GM23338 (cell line): ENCODE results near the gene CCDC177. TPM values are rescaled to one million over a fixed set of nuclear protein-coding genes. Genes with fewer than 3 reads are reported as not detected.

Source experiments
- ATAC-seq: fragments of 200-7000 bp; cut with Tn5 transposase; 3 replicates; pipeline ENCODE4 v1.9.1; 2020
- DNase-seq: peaks from one replicate; pipeline ENCODE4 v3.0.0-alpha.2; 2015; ENCODE audit warnings: low spot score
- H2AFZ ChIP-seq: fragments of 200-600 bp; sonication (generic); 2 replicates; pipeline ENCODE4 v1.8.0; 2016; ENCODE audit warnings: antibody characterized with exemption, mild to moderate bottlenecking, moderate library complexity
- H3F3A ChIP-seq: fragments of 200-600 bp; sonication (generic); replicated peaks from 2 replicates; pipeline ENCODE4 v1.8.0; 2017; ENCODE audit warnings: antibody characterized with exemption, mixed run types, low read depth
- H3K27ac ChIP-seq: fragments of 200-600 bp; sonication (generic); 2 replicates; pipeline ENCODE4 v1.6.1; 2016; ENCODE audit warnings: low read depth
- H3K27me3 ChIP-seq: fragments of 200-600 bp; sonication (generic); 2 replicates; pipeline ENCODE4 v1.8.0; 2016; ENCODE audit warnings: mild to moderate bottlenecking, mixed run types, moderate library complexity; ENCODE audit not compliant: insufficient read depth
- H3K36me3 ChIP-seq: fragments of 200-600 bp; sonication (generic); 2 replicates; pipeline ENCODE4 v1.8.0; 2016; ENCODE audit warnings: mild to moderate bottlenecking; ENCODE audit not compliant: insufficient read depth
- H3K4me1 ChIP-seq: fragments of 200-600 bp; sonication (generic); 2 replicates; pipeline ENCODE4 v1.8.0; 2016; ENCODE audit warnings: mild to moderate bottlenecking, moderate library complexity; ENCODE audit not compliant: insufficient read depth
- H3K4me2 ChIP-seq: fragments of 200-600 bp; sonication (generic); 2 replicates; pipeline ENCODE4 v1.7.1; 2017; ENCODE audit warnings: mixed run types
- H3K4me3 ChIP-seq: fragments of 200-600 bp; sonication (generic); 2 replicates; pipeline ENCODE4 v1.6.1; 2016; ENCODE audit warnings: mixed run types
- H3K79me2 ChIP-seq: fragments of 200-600 bp; sonication (generic); replicated peaks from 2 replicates; pipeline ENCODE4 v1.8.0; 2017; ENCODE audit warnings: mild to moderate bottlenecking; ENCODE audit not compliant: insufficient read depth
- H3K9me2 ChIP-seq: fragments of 200-600 bp; sonication (generic); 2 replicates; pipeline ENCODE4 v1.8.0; 2017; ENCODE audit not compliant: insufficient read depth
- H4K20me1 ChIP-seq: fragments of 200-600 bp; sonication (generic); replicated peaks from 2 replicates; pipeline ENCODE4 v1.8.0; 2017; ENCODE audit warnings: mild to moderate bottlenecking; ENCODE audit not compliant: insufficient read depth
- H3K27ac Mint-ChIP-seq: 2 replicates; pipeline ENCODE4 v1.8.0; 2020; ENCODE audit warnings: inconsistent platforms, mild to moderate bottlenecking, moderate library complexity, mixed read lengths
- H3K27me3 Mint-ChIP-seq: 3 replicates; pipeline ENCODE4 v1.8.0; 2022; ENCODE audit warnings: low read depth, mild to moderate bottlenecking, moderate library complexity, mixed read lengths, inconsistent platforms; ENCODE audit not compliant: insufficient read depth, poor library complexity
- H3K36me3 Mint-ChIP-seq: 3 replicates; pipeline ENCODE4 v1.8.0; 2021; ENCODE audit warnings: low read depth, mild to moderate bottlenecking, inconsistent platforms, moderate library complexity, mixed read lengths
- H3K4me1 Mint-ChIP-seq: 3 replicates; pipeline ENCODE4 v1.8.0; 2020; ENCODE audit warnings: mild to moderate bottlenecking, inconsistent platforms, mixed read lengths
- H3K4me3 Mint-ChIP-seq: 3 replicates; pipeline ENCODE4 v1.8.0; 2021; ENCODE audit warnings: moderate library complexity, mild to moderate bottlenecking, inconsistent platforms, mixed read lengths
- H3K9me3 Mint-ChIP-seq: 3 replicates; pipeline ENCODE4 v1.8.0; 2020; ENCODE audit warnings: moderate library complexity, mild to moderate bottlenecking, inconsistent platforms, mixed read lengths
- EZH2 ChIP-seq: fragments of 200-600 bp; sonication (generic); IDR thresholded peaks from one replicate; pipeline ENCODE4 v1.8.0; 2017; ENCODE audit warnings: antibody characterized with exemption, mild to moderate bottlenecking, low read depth; ENCODE audit not compliant: unreplicated experiment
- JUNB ChIP-seq: IDR thresholded peaks from one replicate; pipeline ENCODE4 v1.6.1; 2016; ENCODE audit warnings: antibody characterized with exemption; ENCODE audit not compliant: unreplicated experiment
- STAT1 ChIP-seq: IDR thresholded peaks from one replicate; pipeline ENCODE4 v1.6.1; 2016; ENCODE audit warnings: antibody characterized with exemption; ENCODE audit not compliant: unreplicated experiment
- ZNF114 ChIP-seq: fragments of 250-450 bp; sonication (Bioruptor Pico); IDR thresholded peaks from 2 replicates; pipeline ENCODE4 v1.5.0; 2020; ENCODE audit warnings: mild to moderate bottlenecking, moderate library complexity
- polyA plus RNA-seq: library from polyadenylated mRNA; unstranded; fragments of >200 nt; fragmentation: Nextera tagmentation; extraction: Ambion mirVana; gene quantifications from 2 replicates; pipeline ENCODE4 v1.2.1, GENCODE V29; 2016
- total RNA-seq: library from RNA; depleted of rRNA; stranded (reverse); fragments of >200 nt; shearing (Covaris generic); gene quantifications from 2 replicates; pipeline ENCODE4 v1.2.3, GENCODE V29; 2014
- TF ChIP-seq, protein P1 (sequence below): fragments of 250-450 bp; sonication (Bioruptor Pico); IDR thresholded peaks from 2 replicates; pipeline ENCODE4 v1.5.0; 2020; ENCODE audit warnings: mild to moderate bottlenecking, moderate library complexity
- TF ChIP-seq, protein P2 (sequence below), 2 experiments: fragments of 200-600 bp in 1 of 2; sonication (generic) in 1 of 2; conservative IDR thresholded peaks; 2 replicates each; pipeline versions ENCODE4 v1.5.1 to v1.6.1; 2016 to 2017; ENCODE audit warnings: antibody characterized with exemption in 2 of 2, low read depth in 2 of 2, mild to moderate bottlenecking in 2 of 2, moderate library complexity in 1 of 2

The CCDC177 gene
- total and polyA plus RNA-seq, 2 experiments from 2014 or later = 0.18 to 1.7 TPM

DNA sequence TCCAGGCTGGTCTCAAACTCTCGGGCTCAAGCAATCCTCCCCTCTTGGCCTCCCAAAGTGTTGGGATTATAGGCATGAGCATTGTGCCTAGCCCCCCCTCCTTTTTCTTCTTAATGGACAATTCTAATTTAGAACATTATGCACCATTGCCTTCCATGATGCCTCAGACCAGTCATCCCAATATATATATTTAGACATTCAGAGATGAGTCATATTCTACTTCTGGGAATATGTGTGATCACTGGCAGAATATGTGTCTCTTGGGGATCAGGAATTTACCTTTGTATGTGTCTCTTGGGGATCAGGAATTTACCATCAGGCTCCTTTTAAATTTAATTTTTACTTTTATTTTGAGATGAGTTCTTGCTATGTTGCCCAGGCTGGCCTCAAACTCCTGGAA, 7.5 kb upstream of the CCDC177 start (continued):
- no peak for TF ChIP-seq EZH2
- TF ChIP-seq, protein P1, sequence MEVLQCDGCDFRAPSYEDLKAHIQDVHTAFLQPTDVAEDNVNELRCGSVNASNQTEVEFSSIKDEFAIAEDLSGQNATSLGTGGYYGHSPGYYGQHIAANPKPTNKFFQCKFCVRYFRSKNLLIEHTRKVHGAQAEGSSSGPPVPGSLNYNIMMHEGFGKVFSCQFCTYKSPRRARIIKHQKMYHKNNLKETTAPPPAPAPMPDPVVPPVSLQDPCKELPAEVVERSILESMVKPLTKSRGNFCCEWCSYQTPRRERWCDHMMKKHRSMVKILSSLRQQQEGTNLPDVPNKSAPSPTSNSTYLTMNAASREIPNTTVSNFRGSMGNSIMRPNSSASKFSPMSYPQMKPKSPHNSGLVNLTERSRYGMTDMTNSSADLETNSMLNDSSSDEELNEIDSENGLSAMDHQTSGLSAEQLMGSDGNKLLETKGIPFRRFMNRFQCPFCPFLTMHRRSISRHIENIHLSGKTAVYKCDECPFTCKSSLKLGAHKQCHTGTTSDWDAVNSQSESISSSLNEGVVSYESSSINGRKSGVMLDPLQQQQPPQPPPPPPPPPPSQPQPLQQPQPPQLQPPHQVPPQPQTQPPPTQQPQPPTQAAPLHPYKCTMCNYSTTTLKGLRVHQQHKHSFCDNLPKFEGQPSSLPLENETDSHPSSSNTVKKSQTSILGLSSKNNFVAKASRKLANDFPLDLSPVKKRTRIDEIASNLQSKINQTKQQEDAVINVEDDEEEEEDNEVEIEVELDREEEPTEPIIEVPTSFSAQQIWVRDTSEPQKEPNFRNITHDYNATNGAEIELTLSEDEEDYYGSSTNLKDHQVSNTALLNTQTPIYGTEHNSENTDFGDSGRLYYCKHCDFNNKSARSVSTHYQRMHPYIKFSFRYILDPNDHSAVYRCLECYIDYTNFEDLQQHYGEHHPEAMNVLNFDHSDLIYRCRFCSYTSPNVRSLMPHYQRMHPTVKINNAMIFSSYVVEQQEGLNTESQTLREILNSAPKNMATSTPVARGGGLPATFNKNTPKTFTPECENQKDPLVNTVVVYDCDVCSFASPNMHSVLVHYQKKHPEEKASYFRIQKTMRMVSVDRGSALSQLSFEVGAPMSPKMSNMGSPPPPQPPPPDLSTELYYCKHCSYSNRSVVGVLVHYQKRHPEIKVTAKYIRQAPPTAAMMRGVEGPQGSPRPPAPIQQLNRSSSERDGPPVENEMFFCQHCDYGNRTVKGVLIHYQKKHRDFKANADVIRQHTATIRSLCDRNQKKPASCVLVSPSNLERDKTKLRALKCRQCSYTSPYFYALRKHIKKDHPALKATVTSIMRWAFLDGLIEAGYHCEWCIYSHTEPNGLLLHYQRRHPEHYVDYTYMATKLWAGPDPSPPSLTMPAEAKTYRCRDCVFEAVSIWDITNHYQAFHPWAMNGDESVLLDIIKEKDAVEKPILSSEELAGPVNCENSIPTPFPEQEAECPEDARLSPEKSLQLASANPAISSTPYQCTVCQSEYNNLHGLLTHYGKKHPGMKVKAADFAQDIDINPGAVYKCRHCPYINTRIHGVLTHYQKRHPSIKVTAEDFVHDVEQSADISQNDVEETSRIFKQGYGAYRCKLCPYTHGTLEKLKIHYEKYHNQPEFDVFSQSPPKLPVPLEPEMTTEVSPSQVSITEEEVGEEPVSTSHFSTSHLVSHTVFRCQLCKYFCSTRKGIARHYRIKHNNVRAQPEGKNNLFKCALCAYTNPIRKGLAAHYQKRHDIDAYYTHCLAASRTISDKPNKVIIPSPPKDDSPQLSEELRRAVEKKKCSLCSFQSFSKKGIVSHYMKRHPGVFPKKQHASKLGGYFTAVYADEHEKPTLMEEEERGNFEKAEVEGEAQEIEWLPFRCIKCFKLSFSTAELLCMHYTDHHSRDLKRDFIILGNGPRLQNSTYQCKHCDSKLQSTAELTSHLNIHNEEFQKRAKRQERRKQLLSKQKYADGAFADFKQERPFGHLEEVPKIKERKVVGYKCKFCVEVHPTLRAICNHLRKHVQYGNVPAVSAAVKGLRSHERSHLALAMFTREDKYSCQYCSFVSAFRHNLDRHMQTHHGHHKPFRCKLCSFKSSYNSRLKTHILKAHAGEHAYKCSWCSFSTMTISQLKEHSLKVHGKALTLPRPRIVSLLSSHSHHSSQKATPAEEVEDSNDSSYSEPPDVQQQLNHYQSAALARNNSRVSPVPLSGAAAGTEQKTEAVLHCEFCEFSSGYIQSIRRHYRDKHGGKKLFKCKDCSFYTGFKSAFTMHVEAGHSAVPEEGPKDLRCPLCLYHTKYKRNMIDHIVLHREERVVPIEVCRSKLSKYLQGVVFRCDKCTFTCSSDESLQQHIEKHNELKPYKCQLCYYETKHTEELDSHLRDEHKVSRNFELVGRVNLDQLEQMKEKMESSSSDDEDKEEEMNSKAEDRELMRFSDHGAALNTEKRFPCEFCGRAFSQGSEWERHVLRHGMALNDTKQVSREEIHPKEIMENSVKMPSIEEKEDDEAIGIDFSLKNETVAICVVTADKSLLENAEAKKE (CRISPR knock-in tag) = no peak

DNA sequence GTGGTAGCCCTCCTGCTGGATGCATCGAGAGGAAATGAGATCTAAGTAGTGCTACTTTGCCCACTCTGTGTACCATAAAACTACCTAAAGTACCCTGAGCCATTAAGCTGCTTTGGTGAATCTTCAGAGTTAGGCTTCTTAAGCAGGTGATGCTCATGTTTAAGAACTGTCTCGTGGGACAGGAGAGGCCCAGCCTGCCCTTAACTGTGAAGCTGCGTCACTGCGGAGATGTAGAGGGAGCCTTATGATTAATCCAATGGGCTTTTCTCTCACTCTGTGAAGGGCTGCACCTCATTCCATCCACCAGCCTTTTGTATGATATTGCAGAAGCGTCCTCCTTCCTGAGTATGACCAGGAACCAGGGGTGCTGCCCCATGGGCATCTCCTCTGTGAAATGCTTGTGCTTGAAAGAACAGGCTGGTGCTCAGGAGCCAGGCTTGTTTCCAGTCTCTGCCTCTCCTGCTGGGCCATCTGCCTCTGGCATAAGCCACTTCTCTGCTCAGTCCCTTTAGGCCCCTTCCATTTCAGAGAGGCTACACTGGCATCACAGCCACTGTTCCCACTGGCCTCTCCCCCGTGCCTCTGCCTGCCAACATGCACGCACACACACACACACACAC, 6.8 kb upstream of the CCDC177 start:
- H3K79me2 ChIP-seq = no peaks in the 10 kb centered on the region
- Mint-ChIP-seq H3K36me3 (no peaks in the 10 kb centered on the region), H3K9me3 (no peaks in the 10 kb centered on the region), H3K4me1 (no peaks in the 10 kb centered on the region; the same call in 2 of the 3 replicates), H3K4me3 (no peak overlapping the region), H3K27ac (no peak overlapping the region), H3K27me3 (peaks cover 10% of the 10 kb centered on the region)
- no peak overlapping the region for H3K4me3 ChIP-seq
- no peak overlapping the region for H3K27ac ChIP-seq
- DNase-seq = no peak
- H3K4me1 ChIP-seq = no peaks in the 10 kb centered on the region
- no peaks in the 10 kb centered on the region for H3F3A ChIP-seq
- H3K9me2 ChIP-seq = no peaks in the 10 kb centered on the region
- no peak overlapping the region for H2AFZ ChIP-seq
- H3K27me3 ChIP-seq = 0 out of 2 replicates have a peak, but pooled peaks cover under 1% of the 10 kb centered on the region
- no peak for ATAC-seq
- H3K4me2 ChIP-seq = no peak overlapping the region
- H4K20me1 ChIP-seq = no peaks in the 10 kb centered on the region
- no peaks in the 10 kb centered on the region for H3K36me3 ChIP-seq
- TF ChIP-seq JUNB (no peak), STAT1 (no peak), ZNF114 (CRISPR knock-in tag) (no peak)
- TF ChIP-seq, protein P2, sequence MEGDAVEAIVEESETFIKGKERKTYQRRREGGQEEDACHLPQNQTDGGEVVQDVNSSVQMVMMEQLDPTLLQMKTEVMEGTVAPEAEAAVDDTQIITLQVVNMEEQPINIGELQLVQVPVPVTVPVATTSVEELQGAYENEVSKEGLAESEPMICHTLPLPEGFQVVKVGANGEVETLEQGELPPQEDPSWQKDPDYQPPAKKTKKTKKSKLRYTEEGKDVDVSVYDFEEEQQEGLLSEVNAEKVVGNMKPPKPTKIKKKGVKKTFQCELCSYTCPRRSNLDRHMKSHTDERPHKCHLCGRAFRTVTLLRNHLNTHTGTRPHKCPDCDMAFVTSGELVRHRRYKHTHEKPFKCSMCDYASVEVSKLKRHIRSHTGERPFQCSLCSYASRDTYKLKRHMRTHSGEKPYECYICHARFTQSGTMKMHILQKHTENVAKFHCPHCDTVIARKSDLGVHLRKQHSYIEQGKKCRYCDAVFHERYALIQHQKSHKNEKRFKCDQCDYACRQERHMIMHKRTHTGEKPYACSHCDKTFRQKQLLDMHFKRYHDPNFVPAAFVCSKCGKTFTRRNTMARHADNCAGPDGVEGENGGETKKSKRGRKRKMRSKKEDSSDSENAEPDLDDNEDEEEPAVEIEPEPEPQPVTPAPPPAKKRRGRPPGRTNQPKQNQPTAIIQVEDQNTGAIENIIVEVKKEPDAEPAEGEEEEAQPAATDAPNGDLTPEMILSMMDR (conservative IDR thresholded peaks at IDR 0.05; ENCODE audit: low read depth in 2 of 2) = no peak
- TF ChIP-seq, protein P1 (CRISPR knock-in tag) = no peak
